ENCODE results near the gene TCEA2. TPM values are rescaled to one million over a fixed set of nuclear protein-coding genes. Genes with fewer than 3 reads are reported as not detected.

Gene TCEA2
- total and polyA plus RNA-seq, 2 of the 13 experiments (the other 11 are each of a cell fraction or from before 2014, with no cell fraction given), result 28.1 to 33.7 TPM

DNA sequence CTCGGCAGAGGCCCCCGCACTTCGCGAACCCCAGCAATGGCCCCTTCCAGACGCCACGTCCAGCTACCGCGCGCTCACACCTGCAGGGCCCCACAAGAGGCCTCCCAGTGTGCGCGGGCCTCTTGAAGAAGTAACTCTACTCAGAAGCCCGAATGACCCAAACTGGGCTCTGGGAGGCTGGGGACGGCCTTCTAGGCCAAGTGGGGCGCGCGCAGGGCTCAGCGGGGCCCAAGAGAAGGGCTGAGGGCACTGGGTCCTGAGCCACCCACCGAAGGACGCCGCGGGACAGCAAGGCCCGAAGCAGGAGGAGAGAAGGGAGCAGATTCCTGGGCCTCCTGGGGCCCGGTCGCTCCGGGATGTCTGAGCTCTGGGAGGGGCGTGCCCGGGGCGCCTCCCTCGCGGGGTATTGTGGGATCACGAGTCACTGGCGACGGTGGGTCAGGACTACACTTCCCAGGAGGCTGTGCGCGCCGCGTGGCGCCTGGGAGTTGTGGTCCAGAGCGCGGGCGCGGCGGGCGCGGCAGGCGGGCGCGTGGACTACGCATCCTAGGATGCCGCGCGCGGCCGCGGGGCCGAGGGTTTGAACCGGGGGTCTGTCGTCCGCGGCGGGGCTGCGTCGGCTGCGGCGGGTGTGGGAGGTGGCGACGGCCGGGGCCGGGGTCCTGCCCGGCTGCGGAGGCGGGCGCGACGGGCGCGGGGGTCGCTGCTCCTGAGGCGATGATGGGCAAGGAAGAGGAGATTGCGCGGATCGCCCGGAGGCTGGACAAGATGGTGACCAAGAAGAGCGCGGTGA lies at the start of gene TCEA2 (continued):
- no peak; the same call in 1 of the 2 replicates for TF ChIP-seq ZNF12 (CRISPR knock-in tag; IDR thresholded peaks at IDR 0.05)
- TF ChIP-seq ZNF224 (CRISPR knock-in tag; IDR thresholded peaks at IDR 0.05), result peak; percentile 98
- TF ChIP-seq RFX3 (CRISPR knock-in tag; IDR thresholded peaks at IDR 0.05), result 0 out of 2 replicates have a peak, but pooled peaks have one; percentile 31
- peak; percentile 93 for TF ChIP-seq ZNF143 (CRISPR knock-in tag; IDR thresholded peaks at IDR 0.05)
- TF ChIP-seq ZNF432 (CRISPR knock-in tag; IDR thresholded peaks at IDR 0.05; ENCODE audit: borderline replicate concordance), result no peak
- peak; percentile 96 for TF ChIP-seq RBFOX2 (IDR thresholded peaks at IDR 0.05; ENCODE audit: low read depth, low read length)
- TF ChIP-seq, protein P1, sequence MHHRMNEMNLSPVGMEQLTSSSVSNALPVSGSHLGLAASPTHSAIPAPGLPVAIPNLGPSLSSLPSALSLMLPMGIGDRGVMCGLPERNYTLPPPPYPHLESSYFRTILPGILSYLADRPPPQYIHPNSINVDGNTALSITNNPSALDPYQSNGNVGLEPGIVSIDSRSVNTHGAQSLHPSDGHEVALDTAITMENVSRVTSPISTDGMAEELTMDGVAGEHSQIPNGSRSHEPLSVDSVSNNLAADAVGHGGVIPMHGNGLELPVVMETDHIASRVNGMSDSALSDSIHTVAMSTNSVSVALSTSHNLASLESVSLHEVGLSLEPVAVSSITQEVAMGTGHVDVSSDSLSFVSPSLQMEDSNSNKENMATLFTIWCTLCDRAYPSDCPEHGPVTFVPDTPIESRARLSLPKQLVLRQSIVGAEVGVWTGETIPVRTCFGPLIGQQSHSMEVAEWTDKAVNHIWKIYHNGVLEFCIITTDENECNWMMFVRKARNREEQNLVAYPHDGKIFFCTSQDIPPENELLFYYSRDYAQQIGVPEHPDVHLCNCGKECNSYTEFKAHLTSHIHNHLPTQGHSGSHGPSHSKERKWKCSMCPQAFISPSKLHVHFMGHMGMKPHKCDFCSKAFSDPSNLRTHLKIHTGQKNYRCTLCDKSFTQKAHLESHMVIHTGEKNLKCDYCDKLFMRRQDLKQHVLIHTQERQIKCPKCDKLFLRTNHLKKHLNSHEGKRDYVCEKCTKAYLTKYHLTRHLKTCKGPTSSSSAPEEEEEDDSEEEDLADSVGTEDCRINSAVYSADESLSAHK (CRISPR knock-in tag; IDR thresholded peaks at IDR 0.05; ENCODE audit: borderline replicate concordance), result no peak
- TF ChIP-seq, protein P2, sequence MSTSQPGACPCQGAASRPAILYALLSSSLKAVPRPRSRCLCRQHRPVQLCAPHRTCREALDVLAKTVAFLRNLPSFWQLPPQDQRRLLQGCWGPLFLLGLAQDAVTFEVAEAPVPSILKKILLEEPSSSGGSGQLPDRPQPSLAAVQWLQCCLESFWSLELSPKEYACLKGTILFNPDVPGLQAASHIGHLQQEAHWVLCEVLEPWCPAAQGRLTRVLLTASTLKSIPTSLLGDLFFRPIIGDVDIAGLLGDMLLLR (CRISPR knock-in tag; IDR thresholded peaks at IDR 0.05), result peak; percentile 24; the same call in 1 of the 2 replicates
- TF ChIP-seq ZNF879 (CRISPR knock-in tag; IDR thresholded peaks at IDR 0.05), result peak; percentile 86
- TF ChIP-seq, protein P3, sequence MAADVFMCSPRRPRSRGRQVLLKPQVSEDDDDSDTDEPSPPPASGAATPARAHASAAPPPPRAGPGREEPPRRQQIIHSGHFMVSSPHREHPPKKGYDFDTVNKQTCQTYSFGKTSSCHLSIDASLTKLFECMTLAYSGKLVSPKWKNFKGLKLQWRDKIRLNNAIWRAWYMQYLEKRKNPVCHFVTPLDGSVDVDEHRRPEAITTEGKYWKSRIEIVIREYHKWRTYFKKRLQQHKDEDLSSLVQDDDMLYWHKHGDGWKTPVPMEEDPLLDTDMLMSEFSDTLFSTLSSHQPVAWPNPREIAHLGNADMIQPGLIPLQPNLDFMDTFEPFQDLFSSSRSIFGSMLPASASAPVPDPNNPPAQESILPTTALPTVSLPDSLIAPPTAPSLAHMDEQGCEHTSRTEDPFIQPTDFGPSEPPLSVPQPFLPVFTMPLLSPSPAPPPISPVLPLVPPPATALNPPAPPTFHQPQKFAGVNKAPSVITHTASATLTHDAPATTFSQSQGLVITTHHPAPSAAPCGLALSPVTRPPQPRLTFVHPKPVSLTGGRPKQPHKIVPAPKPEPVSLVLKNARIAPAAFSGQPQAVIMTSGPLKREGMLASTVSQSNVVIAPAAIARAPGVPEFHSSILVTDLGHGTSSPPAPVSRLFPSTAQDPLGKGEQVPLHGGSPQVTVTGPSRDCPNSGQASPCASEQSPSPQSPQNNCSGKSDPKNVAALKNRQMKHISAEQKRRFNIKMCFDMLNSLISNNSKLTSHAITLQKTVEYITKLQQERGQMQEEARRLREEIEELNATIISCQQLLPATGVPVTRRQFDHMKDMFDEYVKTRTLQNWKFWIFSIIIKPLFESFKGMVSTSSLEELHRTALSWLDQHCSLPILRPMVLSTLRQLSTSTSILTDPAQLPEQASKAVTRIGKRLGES (CRISPR knock-in tag; IDR thresholded peaks at IDR 0.05; ENCODE audit: borderline replicate concordance), result no peak
- TF ChIP-seq RARG (CRISPR knock-in tag; IDR thresholded peaks at IDR 0.05; ENCODE audit: low read depth), result no peak
- TF ChIP-seq, protein P4, sequence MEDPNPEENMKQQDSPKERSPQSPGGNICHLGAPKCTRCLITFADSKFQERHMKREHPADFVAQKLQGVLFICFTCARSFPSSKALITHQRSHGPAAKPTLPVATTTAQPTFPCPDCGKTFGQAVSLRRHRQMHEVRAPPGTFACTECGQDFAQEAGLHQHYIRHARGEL (CRISPR knock-in tag; IDR thresholded peaks at IDR 0.05), result peak; percentile 92; the same call in 1 of the 2 replicates
- TF ChIP-seq, protein P5, sequence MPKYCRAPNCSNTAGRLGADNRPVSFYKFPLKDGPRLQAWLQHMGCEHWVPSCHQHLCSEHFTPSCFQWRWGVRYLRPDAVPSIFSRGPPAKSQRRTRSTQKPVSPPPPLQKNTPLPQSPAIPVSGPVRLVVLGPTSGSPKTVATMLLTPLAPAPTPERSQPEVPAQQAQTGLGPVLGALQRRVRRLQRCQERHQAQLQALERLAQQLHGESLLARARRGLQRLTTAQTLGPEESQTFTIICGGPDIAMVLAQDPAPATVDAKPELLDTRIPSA (CRISPR knock-in tag; IDR thresholded peaks at IDR 0.05; ENCODE audit: borderline replicate concordance), result peak; percentile 84
- TF ChIP-seq, protein P6, sequence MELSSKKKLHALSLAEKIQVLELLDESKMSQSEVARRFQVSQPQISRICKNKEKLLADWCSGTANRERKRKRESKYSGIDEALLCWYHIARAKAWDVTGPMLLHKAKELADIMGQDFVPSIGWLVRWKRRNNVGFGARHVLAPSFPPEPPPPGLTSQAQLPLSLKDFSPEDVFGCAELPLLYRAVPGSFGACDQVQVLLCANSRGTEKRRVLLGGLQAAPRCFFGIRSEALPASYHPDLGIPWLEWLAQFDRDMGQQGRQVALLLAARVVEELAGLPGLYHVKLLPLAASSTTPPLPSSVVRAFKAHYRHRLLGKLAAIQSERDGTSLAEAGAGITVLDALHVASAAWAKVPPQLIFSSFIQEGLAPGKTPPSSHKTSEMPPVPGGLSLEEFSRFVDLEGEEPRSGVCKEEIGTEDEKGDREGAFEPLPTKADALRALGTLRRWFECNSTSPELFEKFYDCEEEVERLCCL (CRISPR knock-in tag; IDR thresholded peaks at IDR 0.05; ENCODE audit: borderline replicate concordance), result no peak
- peak; percentile 83; the same call in 1 of the 2 replicates for TF ChIP-seq ZFP90 (CRISPR knock-in tag; IDR thresholded peaks at IDR 0.05; ENCODE audit: borderline replicate concordance)
- peak; percentile 3; the same call in 1 of the 2 replicates for TF ChIP-seq EEA1 (CRISPR knock-in tag; IDR thresholded peaks at IDR 0.05; ENCODE audit: borderline replicate concordance)
- no peak for TF ChIP-seq ZNF30 (CRISPR knock-in tag; IDR thresholded peaks at IDR 0.05)
- TF ChIP-seq NFIB (CRISPR knock-in tag; IDR thresholded peaks at IDR 0.05; ENCODE audit: borderline replicate concordance), result no peak
- TF ChIP-seq ZNF263 (CRISPR knock-in tag; IDR thresholded peaks at IDR 0.05), result no peak; the same call in 1 of the 2 replicates
- TF ChIP-seq CHD2 (IDR thresholded peaks at IDR 0.05; ENCODE audit: low read depth, low read length), result peak; percentile 76
